Embryonic facial prominence (tissue), 1 donor: ENCODE measurements around the gene TCEA3.

Source experiments
- DNase-seq: peaks from one replicate; pipeline ENCODE4 v3.0.0-alpha.2; 2016; ENCODE audit errors: extremely low spot score

Gene TCEA3

GRCh38 chr1:23367791-23368561 lies 56.6 kb downstream of the TCEA3 start:
- peak; percentile 97 for DNase-seq

- DNase-seq: no peak
Observed at GRCh38 chr1:23367451-23367790, 57.1 kb downstream of the TCEA3 start.

GRCh38 chr1:23366598-23366997 lies 58.0 kb downstream of the TCEA3 start:
- DNase-seq: no peak

DNA sequence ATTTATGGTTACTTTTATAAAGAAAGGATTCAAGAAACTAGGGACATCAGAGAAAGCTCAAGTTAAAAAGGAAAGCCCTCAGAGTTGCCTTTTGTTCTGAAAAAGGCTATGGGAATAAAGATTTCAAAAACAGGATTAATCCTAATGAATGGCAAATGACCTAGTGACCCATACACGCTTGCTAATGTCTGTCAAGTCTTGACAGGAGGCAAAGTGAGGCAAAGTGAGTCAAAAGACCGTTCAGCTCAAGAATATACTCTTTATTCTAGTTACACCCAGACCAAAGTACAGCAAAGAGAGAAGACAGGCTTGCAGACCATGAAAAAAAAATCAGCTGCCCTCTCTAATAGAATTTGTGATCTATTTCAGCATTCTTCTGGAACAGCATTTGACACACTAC lies 58.4 kb downstream of the TCEA3 start:
- no peak for DNase-seq

DNA sequence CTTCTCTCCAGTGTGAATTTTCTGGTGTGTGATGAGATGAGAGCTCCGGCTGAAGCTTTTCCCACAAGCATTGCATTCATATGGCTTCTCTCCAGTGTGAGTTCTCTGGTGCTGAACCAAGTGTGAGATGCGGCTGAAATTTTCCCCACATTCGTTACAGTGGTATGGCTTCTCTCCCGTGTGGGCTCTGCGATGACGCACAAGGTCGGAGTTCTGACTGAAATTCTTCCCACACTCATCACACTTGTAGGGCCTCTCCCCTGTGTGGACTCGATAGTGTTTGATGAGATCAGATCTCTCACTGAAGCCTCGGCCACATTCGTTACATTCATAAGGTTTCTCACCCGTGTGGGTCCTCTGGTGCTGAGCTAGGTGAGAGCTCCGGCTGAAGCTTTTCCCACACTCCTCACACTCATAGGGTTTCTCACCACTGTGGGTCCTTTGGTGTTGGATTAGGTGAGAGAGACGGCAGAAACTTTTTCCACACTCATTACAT lies 62.3 kb downstream of the TCEA3 start:
- no peak for DNase-seq

DNA sequence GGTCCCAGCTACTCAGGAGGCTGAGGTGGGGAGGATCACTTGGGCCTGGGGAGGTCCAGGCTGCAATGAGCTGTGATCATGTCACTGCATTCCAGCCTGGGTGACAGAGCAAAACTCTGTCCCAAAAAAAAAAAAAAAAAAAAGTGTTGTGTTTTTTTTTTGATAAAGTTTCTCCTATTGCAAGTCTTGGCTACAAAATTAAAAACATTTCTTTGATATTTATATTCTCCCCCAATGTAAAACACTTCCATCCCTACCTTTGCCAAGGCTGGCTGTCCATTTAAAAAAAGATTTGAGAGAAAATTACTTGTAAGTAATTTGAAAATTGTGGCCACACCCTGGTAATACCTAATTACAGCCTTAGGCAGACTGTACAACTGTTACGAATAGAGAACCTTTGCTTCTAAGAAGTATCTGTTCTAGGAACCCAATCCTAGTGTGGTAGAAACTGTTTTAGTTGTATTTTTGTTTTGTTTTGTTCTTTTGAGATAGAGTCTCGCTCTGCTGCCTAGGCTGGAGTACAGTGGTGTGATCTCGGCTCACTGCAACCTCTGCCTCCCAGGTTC lies 66.2 kb downstream of the TCEA3 start:
- DNase-seq: no peak

GRCh38 chr1:23357138-23357908 lies 67.2 kb downstream of the TCEA3 start:
- no peak for DNase-seq

DNA sequence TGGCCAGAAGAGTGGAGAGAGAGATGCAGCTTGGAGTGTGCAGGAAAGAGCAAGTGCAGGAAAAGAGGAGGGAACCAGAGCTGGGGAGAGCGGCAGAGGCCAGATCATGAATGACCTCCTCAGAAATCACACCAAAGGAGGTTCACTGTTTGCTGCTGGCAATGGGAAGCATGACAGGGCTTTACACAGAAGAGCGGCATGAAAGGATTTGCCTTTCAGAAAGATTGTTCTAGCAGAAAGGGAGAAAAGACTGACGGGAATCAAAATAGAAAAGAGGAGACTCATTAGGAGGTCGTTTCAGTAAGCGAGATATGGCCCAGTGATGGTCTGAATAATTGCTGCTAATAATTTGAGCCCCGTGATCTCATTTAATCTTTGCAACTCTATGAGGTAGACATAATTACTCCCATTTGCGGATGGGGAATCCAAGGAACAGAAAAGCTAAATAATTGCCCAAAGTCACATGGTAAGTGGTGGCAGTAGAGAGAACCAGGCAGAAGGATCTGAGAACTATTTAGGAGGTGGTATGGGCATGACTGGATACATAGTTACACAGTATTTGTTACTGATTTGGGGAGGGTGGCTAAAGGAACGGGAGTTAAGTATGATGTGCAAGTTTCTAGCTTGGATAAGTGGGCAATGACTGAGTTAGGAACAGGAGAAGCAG lies 67.9 kb downstream of the TCEA3 start:
- DNase-seq: no peak

- DNase-seq: no peak
Observed at GRCh38 chr1:23354245-23354644, 70.3 kb downstream of the TCEA3 start.

GRCh38 chr1:23352096-23352695 lies 72.4 kb downstream of the TCEA3 start:
- no peak for DNase-seq

DNA sequence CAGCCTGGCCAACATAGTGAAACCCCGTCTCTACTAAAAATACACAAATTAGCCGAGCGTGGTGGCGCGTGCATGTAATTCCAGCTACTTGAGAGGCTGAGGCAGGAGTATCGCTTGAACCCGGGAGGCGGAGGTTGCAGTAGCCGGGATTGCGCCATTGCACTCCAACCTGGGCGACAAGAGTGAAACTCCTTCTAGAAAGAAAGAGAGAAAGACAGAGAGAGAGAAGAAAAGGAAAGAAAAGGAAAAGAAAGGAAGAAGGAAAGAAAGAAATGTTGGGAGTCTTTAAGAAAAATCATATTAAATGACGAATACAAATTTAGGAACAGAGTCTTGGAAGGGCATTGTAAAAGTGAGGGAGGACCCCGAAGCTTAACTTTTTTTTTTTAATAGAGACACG lies 78.6 kb downstream of the TCEA3 start:
- no peak for DNase-seq

- no peak for DNase-seq
Observed at GRCh38 chr1:23344987-23345472, 79.5 kb downstream of the TCEA3 start.

GRCh38 chr1:23344111-23344986 lies 80.2 kb downstream of the TCEA3 start, which contains the start of gene HNRNPR:
HNRNPR (minus strand) TSS chr1:23344284; CDS start chr1:23341008, 3,276 bp downstream.
- DNase-seq: peak; percentile 99

GRCh38 chr1:23343221-23344110 lies 81.1 kb downstream of the TCEA3 start:
- DNase-seq: no peak

- DNase-seq: no peak
Observed at GRCh38 chr1:23341931-23342692, 82.4 kb downstream of the TCEA3 start.

GRCh38 chr1:23339632-23340031 lies 84.9 kb downstream of the TCEA3 start:
- no peak for DNase-seq

- DNase-seq: no peak
Observed at GRCh38 chr1:23337869-23338268, 86.7 kb downstream of the TCEA3 start.

DNA sequence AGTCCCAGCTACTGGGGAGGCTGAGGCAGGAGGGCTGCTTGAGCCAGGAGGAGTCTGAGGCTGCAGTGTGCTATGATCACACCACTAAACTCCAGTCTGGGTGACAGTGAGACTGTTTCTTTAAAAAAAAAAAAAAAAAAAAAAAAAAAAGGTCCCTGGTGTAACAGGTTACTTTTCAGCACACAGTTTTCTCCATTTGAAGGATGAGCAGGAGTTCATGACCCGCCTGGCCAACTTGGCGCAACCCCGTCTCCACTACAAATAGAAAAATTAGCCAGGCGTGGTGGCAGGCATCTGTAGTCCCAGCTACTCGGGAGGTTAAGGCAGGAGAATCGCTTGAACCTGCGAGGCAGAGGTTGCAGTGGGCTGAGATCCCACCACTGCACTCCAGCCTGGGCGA lies 92.8 kb downstream of the TCEA3 start:
- DNase-seq: no peak
